ENCODE measurements around the gene TRIO. TPM values are rescaled to one million over a fixed set of nuclear protein-coding genes. Genes with fewer than 3 reads are reported as not detected.
"Not testable (repeated sequence)": the region's sequence is repeated elsewhere in the genome, so short reads cannot be mapped to it uniquely, and the experiment has no call there.

TRIO gene
- polyA plus RNA-seq, 3 donors, result 10.3 to 63.1 (median 34.5) TPM

DNA sequence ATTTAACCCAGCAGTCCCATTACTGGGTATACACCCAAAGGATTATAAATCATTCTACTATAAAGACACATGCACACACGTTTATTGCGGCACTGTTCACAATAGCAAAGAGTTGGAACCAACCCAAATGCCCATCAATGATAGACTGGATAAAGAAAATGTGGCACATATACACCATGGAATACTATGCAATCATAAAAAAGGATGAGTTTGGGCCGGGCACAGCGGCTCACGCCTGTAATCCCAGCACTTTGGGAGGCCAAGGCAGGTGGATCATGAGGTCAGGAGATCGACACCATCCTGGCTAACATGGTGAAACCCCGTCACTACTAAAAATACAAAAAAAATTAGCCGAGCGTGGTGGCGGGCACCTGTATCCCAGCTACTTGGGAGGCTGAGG is 249.4 kb downstream of the TRIO start:
- not testable (repeated sequence) for H3K27ac ChIP-seq (ENCODE audit: low read depth, low read length)
- 96 to 98% (median 97%) methylated on average over 10 of the region's 10 CpGs for WGBS, 3 donors

DNA sequence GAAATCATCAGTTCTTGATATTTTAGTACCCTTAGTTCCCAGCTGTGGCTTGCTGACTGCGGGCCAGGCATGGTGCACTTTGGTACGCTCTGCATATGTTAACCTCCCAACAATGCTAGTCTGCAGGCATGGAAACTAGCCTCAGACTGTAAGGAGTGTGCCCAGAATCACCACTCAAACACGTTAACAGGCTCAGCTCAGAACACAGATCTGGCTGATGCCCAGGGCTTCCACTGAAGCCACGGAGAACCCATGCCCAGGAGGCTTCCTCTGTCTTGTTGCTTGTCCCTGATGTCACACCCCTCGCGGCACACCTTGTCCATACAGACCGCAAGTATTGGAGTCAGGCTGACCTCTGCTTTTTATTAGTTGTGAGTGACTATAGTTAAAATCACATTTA is 251.2 kb downstream of the TRIO start:
- no peak overlapping the region for H3K27ac ChIP-seq (ENCODE audit: low read depth, low read length)
- 87 to 95% (median 88%) methylated on average over 7 of the region's 7 CpGs for WGBS, 3 donors

DNA sequence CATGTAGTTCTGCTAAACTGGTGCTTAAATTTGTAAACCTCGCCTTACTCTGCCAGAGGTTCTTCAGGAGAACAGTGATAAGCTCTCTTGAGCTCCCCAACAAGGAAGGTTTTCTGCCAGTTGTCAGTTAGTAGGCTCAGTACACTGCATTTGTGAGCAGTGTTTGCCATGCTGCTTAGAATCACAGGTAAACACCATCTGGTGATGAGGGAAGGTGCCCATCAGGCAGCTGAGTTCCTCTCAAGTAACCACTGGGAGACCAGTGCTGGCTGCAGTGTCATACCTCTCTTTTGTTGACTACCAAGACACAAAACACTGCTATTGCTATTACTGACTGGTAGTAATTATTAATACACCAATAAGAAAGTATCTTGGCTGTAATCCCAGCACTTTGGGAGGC is 252.3 kb downstream of the TRIO start:
- H3K27ac ChIP-seq (ENCODE audit: low read depth, low read length), result no peak overlapping the region
- 89 to 100% (median 97%) methylated on average over 1 of the region's 1 CpG for WGBS, 3 donors

DNA sequence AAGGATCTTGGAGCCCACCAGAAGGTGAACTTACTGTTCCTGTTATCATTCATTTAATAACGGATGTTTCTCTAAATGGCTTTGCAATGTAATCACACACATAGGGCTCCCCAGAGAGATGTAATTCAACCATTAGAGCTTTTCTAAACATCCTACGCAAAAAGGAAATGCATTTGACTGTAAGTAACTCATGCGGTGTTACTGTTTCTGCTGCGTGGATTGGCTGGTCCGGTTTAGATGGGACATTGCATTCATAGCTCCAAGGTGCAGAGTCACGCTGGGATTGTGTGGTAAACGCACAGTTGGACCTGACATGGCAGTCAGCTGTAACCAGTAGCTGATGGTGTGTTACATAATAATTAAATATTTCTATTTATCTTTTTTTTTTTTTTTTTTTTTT is 252.9 kb downstream of the TRIO start:
- no peak overlapping the region for H3K27ac ChIP-seq (ENCODE audit: low read depth, low read length)
- WGBS, 3 donors, result 88 to 94% (median 90%) methylated on average over 7 of the region's 7 CpGs

DNA sequence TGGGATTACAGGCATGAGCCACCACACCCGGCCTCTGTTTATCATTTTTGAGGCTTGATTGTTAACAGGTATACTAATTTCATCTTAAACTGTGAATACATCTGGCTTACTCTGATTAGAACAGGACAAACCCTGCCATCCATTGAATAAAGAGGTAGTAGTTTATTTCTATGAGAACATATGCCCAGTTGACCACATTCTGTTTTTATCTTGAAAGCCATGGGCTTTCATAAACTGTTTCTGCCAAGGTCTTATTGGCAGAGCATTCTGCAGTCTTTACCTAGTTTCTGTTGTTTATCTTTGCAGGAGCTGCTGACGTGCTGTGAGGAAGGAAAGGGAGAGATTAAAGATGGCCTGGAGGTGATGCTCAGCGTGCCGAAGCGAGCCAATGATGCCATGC is 253.6 kb downstream of the TRIO start:
- no peak overlapping the region for H3K27ac ChIP-seq (ENCODE audit: low read depth, low read length)
- WGBS, 3 donors, result 90 to 92% (median 91%) methylated on average over 5 of the region's 5 CpGs

DNA sequence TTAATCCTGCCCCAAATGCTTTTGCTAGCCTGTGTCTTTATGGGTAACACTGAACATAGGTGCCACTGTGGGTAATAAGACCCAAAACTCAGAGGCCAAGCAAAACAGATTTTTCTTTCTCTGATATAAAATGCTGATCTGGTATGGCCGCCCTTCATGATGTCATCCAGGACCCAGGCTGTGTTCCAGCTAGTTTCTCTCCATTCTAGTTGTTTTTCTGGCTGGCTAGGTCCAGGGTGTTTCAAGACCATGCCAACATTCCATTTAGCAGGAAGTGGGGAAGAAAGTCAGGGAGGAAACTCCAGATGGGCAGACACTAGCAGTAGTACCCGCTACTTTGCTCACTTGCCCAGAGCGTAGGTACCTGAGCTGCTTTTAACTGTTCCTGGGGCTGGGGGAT is 254.6 kb downstream of the TRIO start:
- WGBS, 3 donors, result 58 to 75% (median 74%) methylated on average over 3 of the region's 3 CpGs
- H3K27ac ChIP-seq (ENCODE audit: low read depth, low read length), result no peak overlapping the region

DNA sequence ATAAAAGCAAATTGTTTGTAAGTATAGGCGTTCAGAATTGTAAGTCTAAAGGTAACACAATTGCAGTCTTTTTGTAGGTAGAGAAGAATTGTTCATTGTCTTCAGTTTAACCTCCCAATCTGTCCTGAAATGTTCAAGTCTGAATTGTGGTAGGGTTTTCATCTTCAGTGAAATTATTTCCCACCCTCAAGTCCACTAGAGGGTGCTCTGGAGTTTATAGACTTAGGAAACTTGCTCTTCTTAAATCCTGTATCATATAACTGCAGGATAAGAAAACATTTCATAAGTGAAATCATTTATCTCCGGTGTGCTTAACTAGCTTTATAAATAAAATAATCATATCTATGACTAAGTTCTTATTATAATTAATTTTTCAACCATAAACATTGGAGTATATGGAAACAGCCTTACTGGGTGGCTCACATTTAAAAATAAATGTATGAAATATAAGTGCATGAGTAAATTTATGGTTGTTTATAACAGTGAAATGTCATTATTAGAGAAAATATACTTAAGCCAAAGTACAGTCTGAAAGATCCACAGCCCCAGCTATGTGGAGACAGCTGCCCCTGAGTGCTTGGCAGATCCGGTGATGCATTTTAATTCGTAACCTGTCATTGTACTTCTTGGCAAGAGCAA is 256.0 kb downstream of the TRIO start:
- H3K27ac ChIP-seq (ENCODE audit: low read depth, low read length), result no peak overlapping the region
- 55 to 58% (median 56%) methylated on average over 4 of the region's 4 CpGs for whole genome bisulfite sequencing, 3 donors

DNA sequence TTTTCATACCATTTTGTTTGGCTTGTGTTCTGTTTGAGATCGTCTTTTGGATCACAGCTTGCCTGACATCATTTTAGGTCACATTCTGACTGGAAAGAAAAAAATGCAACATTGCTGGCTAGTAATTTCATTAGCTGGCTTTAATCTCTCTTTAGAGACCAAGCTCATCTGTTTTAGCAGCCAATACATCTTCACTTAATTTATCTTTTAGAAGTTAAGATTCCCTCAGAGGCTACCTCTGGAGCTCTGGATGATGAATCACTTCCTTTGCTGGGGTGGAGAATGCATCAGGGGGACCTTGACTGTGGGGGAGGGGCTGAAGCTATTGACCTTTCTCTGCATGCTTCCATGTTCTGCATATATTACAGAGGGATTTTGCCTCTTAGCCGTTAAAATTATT is 256.9 kb downstream of the TRIO start:
- H3K27ac ChIP-seq (ENCODE audit: low read depth, low read length), result no peak overlapping the region
- WGBS, 3 donors, result 58 to 78% (median 60%) methylated on average over 2 of the region's 2 CpGs

DNA sequence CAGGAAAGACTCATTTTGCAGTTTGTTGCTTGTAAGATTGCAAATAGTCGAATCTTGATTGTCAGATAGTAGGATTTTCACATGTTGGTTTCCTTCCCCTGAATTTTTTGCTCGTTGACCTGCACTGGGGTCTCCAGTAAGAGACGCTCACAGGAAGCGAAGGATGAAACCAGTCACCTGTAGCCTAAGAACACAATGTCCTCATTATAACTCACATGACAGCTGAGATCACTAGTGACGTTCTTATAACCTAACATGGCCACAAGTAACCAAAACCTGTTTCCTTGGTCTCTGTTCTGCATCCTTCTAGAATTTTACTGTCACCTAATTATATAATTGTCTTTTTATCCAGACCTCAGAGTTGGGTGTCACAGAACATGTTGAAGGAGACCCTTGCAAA is 257.5 kb downstream of the TRIO start:
- no peak overlapping the region for H3K27ac ChIP-seq (ENCODE audit: low read depth, low read length)
- 76 to 90% (median 86%) methylated on average over 5 of the region's 5 CpGs for WGBS, 3 donors

DNA sequence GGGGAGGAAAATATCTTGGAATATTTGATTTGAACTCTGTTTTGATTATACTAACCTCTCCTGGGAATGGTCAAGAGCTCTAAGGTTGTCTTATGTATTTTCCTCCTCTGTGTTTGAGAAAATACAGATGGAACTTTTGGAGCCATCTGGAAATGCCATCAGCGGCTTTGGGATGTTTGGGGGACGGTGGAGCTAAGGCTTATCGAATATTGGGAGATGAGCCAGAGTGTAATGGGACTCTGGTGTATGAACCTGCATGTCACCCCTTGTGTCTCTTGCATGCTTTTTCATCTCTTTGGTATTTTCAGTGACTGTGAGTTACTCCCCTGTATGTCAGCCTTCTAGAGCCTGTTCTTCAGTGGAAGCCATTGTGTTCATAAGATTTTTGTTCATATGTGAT is 258.5 kb downstream of the TRIO start:
- WGBS, 3 donors, result 72 to 94% (median 77%) methylated on average over 3 of the region's 3 CpGs
- no peak overlapping the region for H3K27ac ChIP-seq (ENCODE audit: low read depth, low read length)

DNA sequence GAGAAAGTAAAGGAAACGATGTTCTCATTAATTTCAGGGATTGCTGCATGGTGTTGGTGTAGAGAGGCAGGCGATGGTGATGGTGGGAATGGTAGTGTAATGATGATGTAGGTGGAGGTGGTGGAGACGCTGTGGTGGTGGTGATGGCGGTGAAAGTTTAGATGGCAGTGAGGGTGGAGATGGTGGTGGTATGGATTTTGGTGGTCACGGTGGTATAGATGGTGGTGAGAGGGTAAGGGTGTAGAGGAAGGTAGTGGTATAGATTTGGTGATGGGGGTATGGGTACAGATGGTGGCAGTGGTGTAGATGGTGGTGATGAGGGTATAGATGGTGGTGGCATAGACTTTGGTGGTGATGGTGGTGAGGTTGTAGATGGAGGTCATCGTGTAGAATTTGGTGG is 259.3 kb downstream of the TRIO start:
- 82 to 99% (median 98%) methylated on average over 6 of the region's 6 CpGs for WGBS, 3 donors

DNA sequence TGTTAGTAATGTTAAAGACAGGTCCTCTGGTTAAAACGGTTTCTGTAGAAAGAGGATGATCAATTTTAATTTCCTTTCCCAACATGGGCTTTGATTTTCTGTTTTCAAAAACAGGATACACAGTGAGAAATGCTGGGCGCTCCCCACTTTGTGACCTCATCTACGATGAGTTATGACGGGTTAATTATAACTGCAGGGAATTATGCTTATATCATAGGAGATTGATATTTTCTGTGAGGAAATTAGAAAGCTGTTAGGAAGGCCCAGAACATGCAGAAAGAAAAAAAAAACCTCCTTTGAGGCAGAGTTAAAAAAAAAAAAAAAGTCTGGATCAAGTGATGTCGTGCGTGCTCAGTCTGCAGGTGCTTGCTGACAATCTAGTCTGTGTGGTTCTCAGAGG is 261.6 kb downstream of the TRIO start:
- WGBS, 3 donors, result 88 to 92% (median 90%) methylated on average over 6 of the region's 6 CpGs
- H3K27ac ChIP-seq (ENCODE audit: low read depth, low read length), result no peak overlapping the region

More for the DNA sequence above, 259.3 kb downstream of the TRIO start:
- no peak overlapping the region for H3K27ac ChIP-seq (ENCODE audit: low read depth, low read length)

DNA sequence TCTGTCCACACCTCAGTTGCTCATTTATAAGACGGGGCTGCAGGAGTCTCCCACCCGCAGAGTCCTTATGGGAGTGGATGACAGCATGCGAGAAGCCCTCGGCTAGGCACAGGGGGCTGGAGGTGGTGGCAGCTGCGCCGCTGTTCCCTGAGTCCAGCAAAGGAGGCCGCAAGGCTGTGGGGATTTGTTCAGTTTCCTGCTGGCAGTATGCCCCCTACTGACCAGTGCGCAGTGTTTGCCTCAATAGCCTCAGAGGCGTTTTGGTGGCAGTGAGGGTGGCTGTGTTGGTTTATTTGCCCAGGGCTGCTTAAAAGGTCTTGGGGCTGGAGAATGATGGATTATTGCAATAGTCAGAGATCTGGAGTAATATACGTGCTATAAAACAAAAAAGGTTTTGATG is 262.1 kb downstream of the TRIO start:
- 90 to 95% (median 94%) methylated on average over 10 of the region's 10 CpGs for WGBS, 3 donors
- no peak overlapping the region for H3K27ac ChIP-seq (ENCODE audit: low read depth, low read length)

DNA sequence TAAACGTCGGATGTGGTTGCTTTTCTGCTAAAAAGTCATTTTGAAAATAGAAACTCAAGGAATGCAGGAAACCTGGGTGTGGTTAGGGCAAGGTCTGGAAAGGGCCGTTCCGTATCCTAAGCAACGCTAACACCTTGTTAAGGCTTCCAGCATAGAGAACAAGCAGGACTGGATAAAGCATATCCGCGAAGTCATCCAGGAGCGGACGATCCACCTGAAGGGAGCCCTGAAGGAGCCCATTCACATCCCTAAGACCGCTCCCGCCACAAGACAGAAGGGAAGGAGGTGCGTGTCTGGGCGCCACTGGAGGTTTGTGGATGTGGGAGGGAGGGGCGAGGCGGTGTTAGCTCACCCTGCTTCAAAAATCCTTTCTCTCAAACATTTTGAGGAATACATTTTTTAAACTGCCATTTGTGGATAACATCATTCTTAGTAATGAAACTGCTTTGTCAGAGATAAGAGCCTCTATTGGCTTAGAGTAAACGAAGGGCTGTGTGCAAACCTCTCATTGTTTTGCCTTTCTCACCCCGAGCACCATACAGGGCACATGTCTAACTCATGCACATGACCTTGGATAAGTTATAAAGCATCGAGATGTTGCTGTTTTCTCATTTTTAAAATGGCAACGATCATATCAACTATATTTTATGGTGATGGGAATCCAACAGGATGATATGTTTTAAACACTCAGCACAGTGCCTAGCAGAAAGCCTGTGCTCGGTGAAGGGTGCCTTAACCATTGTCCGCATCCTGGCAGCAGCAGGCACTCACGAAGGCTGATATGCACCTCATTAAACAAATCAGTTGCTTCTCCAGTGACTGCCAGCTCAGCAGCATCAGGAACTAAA is 262.8 kb downstream of the TRIO start:
- WGBS, 3 donors, result 80 to 93% (median 89%) methylated on average over 22 of the region's 22 CpGs
- peak overlapping the region; percentile 42 for H3K27ac ChIP-seq (ENCODE audit: low read depth, low read length)

DNA sequence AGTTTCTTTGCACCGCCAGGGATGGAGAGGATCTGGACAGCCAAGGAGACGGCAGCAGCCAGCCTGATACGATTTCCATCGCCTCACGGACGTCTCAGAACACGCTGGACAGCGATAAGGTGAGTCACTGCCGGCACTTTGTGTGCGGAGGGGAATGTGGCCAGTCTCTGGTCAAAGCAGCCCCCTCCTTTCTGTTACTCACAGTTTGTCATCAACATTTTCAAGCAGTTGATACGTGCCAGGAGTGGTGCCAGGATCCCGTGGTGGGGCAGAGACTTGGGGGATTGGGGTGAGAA is 263.4 kb downstream of the TRIO start:
- WGBS, 3 donors, result 90 to 96% (median 93%) methylated on average over 12 of the region's 12 CpGs
- H3K27ac ChIP-seq (ENCODE audit: low read depth, low read length), result peak overlapping the region; percentile 42

DNA sequence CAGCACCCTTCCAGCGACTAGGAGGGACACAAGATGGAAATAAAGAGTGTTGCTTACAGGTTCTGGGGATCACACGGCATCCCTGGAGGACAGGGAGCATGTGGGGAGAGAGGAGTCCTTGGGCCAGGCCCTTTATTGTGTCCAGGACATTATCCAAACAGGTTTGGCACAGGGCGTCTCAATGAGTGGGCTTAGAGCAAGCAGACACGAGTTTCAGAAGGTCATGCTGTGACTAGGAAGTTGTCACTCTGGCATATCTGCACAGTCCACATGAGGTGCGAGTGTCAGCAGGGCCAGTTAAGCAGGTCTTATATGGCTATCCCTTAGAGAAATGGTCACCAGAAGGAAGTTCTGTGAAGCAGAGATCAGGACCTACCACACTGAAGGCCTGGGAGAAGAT is 263.9 kb downstream of the TRIO start:
- peak overlapping the region; percentile 42 for H3K27ac ChIP-seq (ENCODE audit: low read depth, low read length)
- WGBS, 3 donors, result 73 to 85% (median 81%) methylated on average over 5 of the region's 5 CpGs

DNA sequence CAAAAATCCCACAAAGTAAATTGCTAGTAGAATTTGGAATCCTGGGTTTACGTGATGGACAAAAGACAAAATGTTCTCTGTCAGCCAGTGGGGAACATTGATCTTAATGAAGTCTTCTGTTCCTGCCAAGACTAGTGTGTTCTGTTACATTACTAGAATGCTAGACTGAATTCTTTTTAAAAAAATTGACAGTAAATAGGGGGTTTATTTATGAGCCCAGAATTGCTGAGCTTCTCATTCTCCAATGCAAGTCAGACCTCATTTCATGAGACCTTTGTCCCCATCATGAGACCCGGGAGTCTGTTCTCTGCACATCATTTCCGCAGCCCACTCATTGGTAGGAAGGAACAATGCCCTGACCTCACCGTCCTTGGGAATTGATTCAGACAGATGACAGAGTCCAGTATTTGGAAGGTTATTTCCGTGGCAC is 264.6 kb downstream of the TRIO start:
- WGBS, 3 donors, result 49 to 74% (median 55%) methylated on average over 5 of the region's 5 CpGs
- no peak overlapping the region for H3K27ac ChIP-seq (ENCODE audit: low read depth, low read length)

DNA sequence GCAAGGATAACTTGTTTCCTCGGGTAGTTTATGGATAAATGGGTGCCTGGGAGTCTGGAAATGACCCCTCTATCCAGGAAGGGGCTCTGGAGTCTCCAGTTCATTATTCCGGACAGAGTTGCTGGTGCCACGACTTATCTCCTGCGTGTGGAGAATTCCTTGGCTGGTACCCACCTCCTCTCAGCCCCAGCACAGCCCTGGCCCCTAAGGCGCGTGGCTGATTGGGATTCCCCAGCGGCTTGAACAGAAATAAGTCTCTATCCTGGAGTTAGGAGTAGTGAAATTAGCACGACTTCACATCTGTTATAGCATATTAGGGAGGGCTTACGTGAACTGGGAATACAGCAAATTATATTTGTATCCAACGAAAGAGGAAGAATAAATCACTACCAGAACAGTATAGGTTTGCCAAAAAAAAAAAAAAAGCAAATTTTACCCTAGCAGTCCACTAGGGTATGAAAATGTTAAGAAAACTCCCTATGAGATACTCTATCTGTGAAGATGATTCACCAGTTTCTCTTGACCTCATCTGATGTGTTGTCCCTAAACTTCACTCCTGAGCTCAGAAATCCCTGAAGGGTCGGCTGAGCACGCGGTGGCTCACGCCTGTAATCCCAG is 265.9 kb downstream of the TRIO start:
- no peak overlapping the region for H3K27ac ChIP-seq (ENCODE audit: low read depth, low read length)
- 71 to 88% (median 73%) methylated on average over 14 of the region's 14 CpGs for WGBS, 3 donors

DNA sequence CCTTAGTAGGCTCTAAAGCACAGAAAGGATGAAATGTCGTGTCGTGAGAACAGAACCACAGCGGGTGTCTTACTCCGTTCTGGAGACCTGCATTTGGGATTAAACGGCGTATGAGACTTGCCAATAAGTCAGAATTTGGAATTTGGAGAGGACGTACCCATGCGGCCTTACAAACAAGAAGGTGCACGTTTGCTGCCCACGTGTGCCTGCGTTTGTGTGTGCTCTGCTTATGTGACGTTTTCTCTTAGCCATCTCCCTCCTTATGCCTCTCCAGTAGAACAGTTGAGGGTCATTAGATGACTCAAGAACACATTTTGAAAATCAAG is 266.9 kb downstream of the TRIO start:
- H3K27ac ChIP-seq (ENCODE audit: low read depth, low read length), result peak overlapping the region; percentile 0
- 74 to 91% (median 77%) methylated on average over 12 of the region's 12 CpGs for WGBS, 3 donors
